C4-2B (cell line): ENCODE results near the gene CCSER2.
A peak's percentile ranks its signal among the peaks of the same experiment; 100 is the strongest.

ENCODE experiments used
- ZFX ChIP-seq: fragments of 450-650 bp; IDR thresholded peaks from 2 replicates; pipeline ENCODE4 v1.6.1; 2017
- TF ChIP-seq, protein P1 (sequence below): fragments of 450-650 bp; conservative IDR thresholded peaks from 2 replicates; pipeline ENCODE4 v1.5.1; 2017; ENCODE audit warnings: mild to moderate bottlenecking

DNA sequence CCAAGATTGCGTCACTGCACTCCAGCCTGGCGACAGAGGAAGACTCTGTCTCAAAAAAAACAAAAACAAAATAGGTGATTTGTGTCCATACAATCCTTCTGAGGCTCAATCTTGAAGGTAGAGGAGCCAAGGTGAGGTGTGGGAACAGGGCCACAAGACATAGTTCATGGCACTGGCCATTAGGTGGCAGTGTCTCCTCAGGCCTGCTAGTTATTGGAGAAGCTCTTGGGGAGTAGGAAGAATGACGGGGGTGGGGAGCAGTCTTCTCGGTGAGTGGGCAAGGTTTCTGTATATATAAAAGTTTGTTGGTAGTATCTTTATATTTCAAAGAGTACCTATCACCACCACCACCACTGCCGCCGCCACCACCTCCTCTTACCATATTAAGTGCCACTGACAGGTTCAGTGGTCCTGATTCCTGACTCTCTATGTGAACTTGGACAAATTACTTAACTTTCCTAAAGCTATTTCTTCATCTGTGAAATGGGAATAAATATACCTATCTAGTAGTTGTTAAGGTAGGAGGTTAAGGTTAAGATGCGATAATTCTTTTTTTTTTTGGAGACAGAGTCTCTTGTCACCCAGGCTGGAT lies 24.0 kb downstream of the CCSER2 start:
- TF ChIP-seq, protein P1, sequence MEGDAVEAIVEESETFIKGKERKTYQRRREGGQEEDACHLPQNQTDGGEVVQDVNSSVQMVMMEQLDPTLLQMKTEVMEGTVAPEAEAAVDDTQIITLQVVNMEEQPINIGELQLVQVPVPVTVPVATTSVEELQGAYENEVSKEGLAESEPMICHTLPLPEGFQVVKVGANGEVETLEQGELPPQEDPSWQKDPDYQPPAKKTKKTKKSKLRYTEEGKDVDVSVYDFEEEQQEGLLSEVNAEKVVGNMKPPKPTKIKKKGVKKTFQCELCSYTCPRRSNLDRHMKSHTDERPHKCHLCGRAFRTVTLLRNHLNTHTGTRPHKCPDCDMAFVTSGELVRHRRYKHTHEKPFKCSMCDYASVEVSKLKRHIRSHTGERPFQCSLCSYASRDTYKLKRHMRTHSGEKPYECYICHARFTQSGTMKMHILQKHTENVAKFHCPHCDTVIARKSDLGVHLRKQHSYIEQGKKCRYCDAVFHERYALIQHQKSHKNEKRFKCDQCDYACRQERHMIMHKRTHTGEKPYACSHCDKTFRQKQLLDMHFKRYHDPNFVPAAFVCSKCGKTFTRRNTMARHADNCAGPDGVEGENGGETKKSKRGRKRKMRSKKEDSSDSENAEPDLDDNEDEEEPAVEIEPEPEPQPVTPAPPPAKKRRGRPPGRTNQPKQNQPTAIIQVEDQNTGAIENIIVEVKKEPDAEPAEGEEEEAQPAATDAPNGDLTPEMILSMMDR = peak; percentile 93
- no peak for TF ChIP-seq ZFX
